Measurements from ENCODE around the gene LENG8.

LENG8 gene

GRCh38 chr19:54448774-54449700 lies at the start of gene LENG8:
Gene LENG8, plus strand, starts transcription at chr19:54449199. Its CDS starts 2,146 bp downstream, at chr19:54451345.
- DNase-seq (ENCODE audit: low read depth in 2 of 2), result peak; percentile 95

GRCh38 chr19:54400913-54401312 lies 48.1 kb upstream of the LENG8 start:
- no peak for DNase-seq (ENCODE audit: low read depth in 2 of 2)

- no peak for DNase-seq (ENCODE audit: low read depth in 2 of 2)
Observed at GRCh38 chr19:54403054-54403453, 45.9 kb upstream of the LENG8 start.

GRCh38 chr19:54405628-54406027 lies 43.4 kb upstream of the LENG8 start:
- DNase-seq (ENCODE audit: low read depth in 2 of 2), result no peak

- DNase-seq (ENCODE audit: low read depth in 2 of 2), result no peak
Observed at GRCh38 chr19:54407780-54408179, 41.2 kb upstream of the LENG8 start.

GRCh38 chr19:54408456-54409026 lies 40.5 kb upstream of the LENG8 start:
- DNase-seq (ENCODE audit: low read depth in 2 of 2), result no peak

GRCh38 chr19:54411033-54411432 lies 38.0 kb upstream of the LENG8 start:
- DNase-seq (ENCODE audit: low read depth in 2 of 2), result no peak

GRCh38 chr19:54412877-54413276 lies 36.1 kb upstream of the LENG8 start:
- no peak for DNase-seq (ENCODE audit: low read depth in 2 of 2)

- no peak for DNase-seq (ENCODE audit: low read depth in 2 of 2)
Observed at GRCh38 chr19:54414156-54414555, 34.8 kb upstream of the LENG8 start.

GRCh38 chr19:54415208-54415900 lies 33.6 kb upstream of the LENG8 start, which contains the start of gene TTYH1:
Gene TTYH1, plus strand, starts transcription at chr19:54415464. Its CDS starts 89 bp downstream, at chr19:54415553.
- no peak for DNase-seq (ENCODE audit: low read depth in 2 of 2)

GRCh38 chr19:54415901-54416673 lies 32.9 kb upstream of the LENG8 start:
- no peak for DNase-seq (ENCODE audit: low read depth in 2 of 2)

GRCh38 chr19:54416695-54417491 lies 32.1 kb upstream of the LENG8 start:
- DNase-seq (ENCODE audit: low read depth in 2 of 2), result no peak

GRCh38 chr19:54418030-54418929 lies 30.7 kb upstream of the LENG8 start:
- no peak for DNase-seq (ENCODE audit: low read depth in 2 of 2)

GRCh38 chr19:54418930-54419800 lies 29.8 kb upstream of the LENG8 start:
- DNase-seq (ENCODE audit: low read depth in 2 of 2), result no peak

- no peak for DNase-seq (ENCODE audit: low read depth in 2 of 2)
Observed at GRCh38 chr19:54420068-54420382, 29.0 kb upstream of the LENG8 start.

GRCh38 chr19:54420383-54421168 lies 28.4 kb upstream of the LENG8 start:
- DNase-seq (ENCODE audit: low read depth in 2 of 2), result no peak

GRCh38 chr19:54421169-54421516 lies 27.9 kb upstream of the LENG8 start:
- DNase-seq (ENCODE audit: low read depth in 2 of 2), result no peak

- DNase-seq (ENCODE audit: low read depth in 2 of 2), result no peak
Observed at GRCh38 chr19:54421521-54421920, 27.5 kb upstream of the LENG8 start.
